ENCODE data around the gene PPP6R3.
A peak's percentile ranks its signal among the peaks of the same experiment; 100 is the strongest.
"Not testable (repeated sequence)": the region's sequence is repeated elsewhere in the genome, so short reads cannot be mapped to it uniquely, and the experiment has no call there.

The PPP6R3 gene

GRCh38 chr11:68436162-68436888, 24.2 kb upstream of the PPP6R3 start:
- DNase-seq = no peak

- peak; percentile 48 to 83 for DNase-seq
Measured at GRCh38 chr11:68436985-68437926, 23.3 kb upstream of the PPP6R3 start.

GRCh38 chr11:68437927-68438657, 22.5 kb upstream of the PPP6R3 start:
- DNase-seq = no peak

GRCh38 chr11:68438658-68439259, 21.8 kb upstream of the PPP6R3 start:
- DNase-seq = no peak

- no peak for DNase-seq
Measured at GRCh38 chr11:68439355-68440065, 21.0 kb upstream of the PPP6R3 start.

- DNase-seq = no peak
Measured at GRCh38 chr11:68440224-68440623, 20.3 kb upstream of the PPP6R3 start.

- no peak for DNase-seq
Measured at GRCh38 chr11:68441466-68442230, 18.9 kb upstream of the PPP6R3 start.

GRCh38 chr11:68442433-68442832, 18.1 kb upstream of the PPP6R3 start:
- DNase-seq = no peak

- DNase-seq = no peak
Measured at GRCh38 chr11:68444566-68444965, 16.0 kb upstream of the PPP6R3 start.

- no peak for DNase-seq
Measured at GRCh38 chr11:68445531-68446035, 15.0 kb upstream of the PPP6R3 start.

GRCh38 chr11:68446046-68446725, 14.4 kb upstream of the PPP6R3 start:
- no peak for DNase-seq

GRCh38 chr11:68447015-68447801, 13.3 kb upstream of the PPP6R3 start:
- peak; percentile 22 to 58 for DNase-seq

- DNase-seq = not testable (repeated sequence)
Measured at GRCh38 chr11:68447914-68448313, 12.6 kb upstream of the PPP6R3 start.

- no peak for DNase-seq
Measured at GRCh38 chr11:68448604-68449011, 11.9 kb upstream of the PPP6R3 start.

- no peak for DNase-seq
Measured at GRCh38 chr11:68449951-68450350, 10.6 kb upstream of the PPP6R3 start.

GRCh38 chr11:68450711-68451110, 9.8 kb upstream of the PPP6R3 start:
- no peak for DNase-seq

- DNase-seq = no peak
Measured at GRCh38 chr11:68454767-68455166, 5.8 kb upstream of the PPP6R3 start.

- no peak for DNase-seq
Measured at GRCh38 chr11:68455485-68455884, 5.1 kb upstream of the PPP6R3 start.

- DNase-seq = no peak
Measured at GRCh38 chr11:68457216-68457897, 3.2 kb upstream of the PPP6R3 start.
